ENCODE measurements around the gene TRIM69. TPM values are rescaled to one million over a fixed set of nuclear protein-coding genes. Genes with fewer than 3 reads are reported as not detected.

TRIM69 gene
- total and polyA plus RNA-seq, 12 donors: 25.2 to 146 (median 69.0) TPM

DNA sequence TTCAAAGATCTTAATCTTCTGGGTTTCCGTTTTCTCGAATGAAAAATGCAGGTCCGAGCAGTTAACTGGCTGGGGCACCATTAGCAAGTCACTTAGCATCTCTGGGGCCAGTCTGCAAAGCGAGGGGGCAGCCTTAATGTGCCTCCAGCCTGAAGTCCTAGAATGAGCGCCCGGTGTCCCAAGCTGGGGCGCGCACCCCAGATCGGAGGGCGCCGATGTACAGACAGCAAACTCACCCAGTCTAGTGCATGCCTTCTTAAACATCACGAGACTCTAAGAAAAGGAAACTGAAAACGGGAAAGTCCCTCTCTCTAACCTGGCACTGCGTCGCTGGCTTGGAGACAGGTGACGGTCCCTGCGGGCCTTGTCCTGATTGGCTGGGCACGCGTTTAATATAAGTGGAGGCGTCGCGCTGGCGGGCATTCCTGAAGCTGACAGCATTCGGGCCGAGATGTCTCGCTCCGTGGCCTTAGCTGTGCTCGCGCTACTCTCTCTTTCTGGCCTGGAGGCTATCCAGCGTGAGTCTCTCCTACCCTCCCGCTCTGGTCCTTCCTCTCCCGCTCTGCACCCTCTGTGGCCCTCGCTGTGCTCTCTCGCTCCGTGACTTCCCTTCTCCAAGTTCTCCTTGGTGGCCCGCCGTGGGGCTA lies 25.1 kb upstream of the TRIM69 start, which contains the start of the genes B2M and PATL2:
Gene B2M (plus strand): TSS at position 422 of the 647 bp plus-strand sequence. CDS start 30 bp downstream, at position 452.
Gene PATL2 (minus strand): TSS at position 228 of the 647 bp plus-strand sequence. CDS start 34,833 bp downstream, outside the sequence.
- 0 to 2% methylated on average over 37 of the region's 37 CpGs for WGBS, 2 donors
- H3K36me3 ChIP-seq: peaks cover 0 to 40% (median 9%) of the 10 kb centered on the region in 9 donors
- intact Hi-C loops (cut with DNase I): loop anchor here in 6 of 10 donors (1.0 to 2.0 kb wide), 7 partner anchors 17 to 48 kb away; partner anchors contain the start of gene SPG11 (in 2 of the 6)

DNA sequence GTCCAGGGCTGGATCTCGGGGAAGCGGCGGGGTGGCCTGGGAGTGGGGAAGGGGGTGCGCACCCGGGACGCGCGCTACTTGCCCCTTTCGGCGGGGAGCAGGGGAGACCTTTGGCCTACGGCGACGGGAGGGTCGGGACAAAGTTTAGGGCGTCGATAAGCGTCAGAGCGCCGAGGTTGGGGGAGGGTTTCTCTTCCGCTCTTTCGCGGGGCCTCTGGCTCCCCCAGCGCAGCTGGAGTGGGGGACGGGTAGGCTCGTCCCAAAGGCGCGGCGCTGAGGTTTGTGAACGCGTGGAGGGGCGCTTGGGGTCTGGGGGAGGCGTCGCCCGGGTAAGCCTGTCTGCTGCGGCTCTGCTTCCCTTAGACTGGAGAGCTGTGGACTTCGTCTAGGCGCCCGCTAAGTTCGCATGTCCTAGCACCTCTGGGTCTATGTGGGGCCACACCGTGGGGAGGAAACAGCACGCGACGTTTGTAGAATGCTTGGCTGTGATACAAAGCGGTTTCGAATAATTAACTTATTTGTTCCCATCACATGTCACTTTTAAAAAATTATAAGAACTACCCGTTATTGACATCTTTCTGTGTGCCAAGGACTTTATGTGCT lies 24.5 kb upstream of the TRIM69 start:
- WGBS, 2 donors: 1% methylated on average over 46 of the region's 46 CpGs
- Histone ChIP-seq H3K36me3 (peaks cover 0 to 46% (median 15%) of the 10 kb centered on the region in 9 donors), H3K4me3 (peak overlapping the region; percentile 80 to 99 (median 91)), H3K4me1 (peaks cover 5 to 52% (median 37%) of the 10 kb centered on the region in 9 donors), H3K27me3 (no peaks in the 10 kb centered on the region), H3K9me3 (no peaks in the 10 kb centered on the region), H3K27ac (peak overlapping the region; percentile 95 to 100 (median 99))
- peak; percentile 52 to 82 (median 65) for ATAC-seq
- peak in 1 of 2 donors; percentile 51 for DNase-seq
- TF ChIP-seq, protein P1, sequence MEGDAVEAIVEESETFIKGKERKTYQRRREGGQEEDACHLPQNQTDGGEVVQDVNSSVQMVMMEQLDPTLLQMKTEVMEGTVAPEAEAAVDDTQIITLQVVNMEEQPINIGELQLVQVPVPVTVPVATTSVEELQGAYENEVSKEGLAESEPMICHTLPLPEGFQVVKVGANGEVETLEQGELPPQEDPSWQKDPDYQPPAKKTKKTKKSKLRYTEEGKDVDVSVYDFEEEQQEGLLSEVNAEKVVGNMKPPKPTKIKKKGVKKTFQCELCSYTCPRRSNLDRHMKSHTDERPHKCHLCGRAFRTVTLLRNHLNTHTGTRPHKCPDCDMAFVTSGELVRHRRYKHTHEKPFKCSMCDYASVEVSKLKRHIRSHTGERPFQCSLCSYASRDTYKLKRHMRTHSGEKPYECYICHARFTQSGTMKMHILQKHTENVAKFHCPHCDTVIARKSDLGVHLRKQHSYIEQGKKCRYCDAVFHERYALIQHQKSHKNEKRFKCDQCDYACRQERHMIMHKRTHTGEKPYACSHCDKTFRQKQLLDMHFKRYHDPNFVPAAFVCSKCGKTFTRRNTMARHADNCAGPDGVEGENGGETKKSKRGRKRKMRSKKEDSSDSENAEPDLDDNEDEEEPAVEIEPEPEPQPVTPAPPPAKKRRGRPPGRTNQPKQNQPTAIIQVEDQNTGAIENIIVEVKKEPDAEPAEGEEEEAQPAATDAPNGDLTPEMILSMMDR (IDR thresholded peaks at IDR 0.05): no peak
- intact Hi-C loops (cut with DNase I): loop anchor here in 7 of 10 donors (1.0 to 2.0 kb wide), 8 partner anchors 15 to 49 kb away; partner anchors contain the start of gene SPG11 (in 2 of the 7)

More for the DNA sequence above, 25.1 kb upstream of the TRIM69 start, which contains the start of the genes B2M and PATL2:
- no peaks in the 10 kb centered on the region for H3K27me3 ChIP-seq
- TF ChIP-seq, protein P1 (IDR thresholded peaks at IDR 0.05): peak in 3 of 9 donors; percentile 0 to 33 (median 31)
- peak; percentile 94 to 98 (median 96) for ATAC-seq
- H3K4me3 ChIP-seq: peak within 1 kb of the TSS; percentile 80 to 99 (median 91)
- H3K4me1 ChIP-seq: peaks cover 5 to 45% (median 31%) of the 10 kb centered on the region in 9 donors
- H3K9me3 ChIP-seq: no peaks in the 10 kb centered on the region
- peak; percentile 95 for DNase-seq
- peak within 1 kb of the TSS; percentile 95 to 100 (median 99) for H3K27ac ChIP-seq

DNA sequence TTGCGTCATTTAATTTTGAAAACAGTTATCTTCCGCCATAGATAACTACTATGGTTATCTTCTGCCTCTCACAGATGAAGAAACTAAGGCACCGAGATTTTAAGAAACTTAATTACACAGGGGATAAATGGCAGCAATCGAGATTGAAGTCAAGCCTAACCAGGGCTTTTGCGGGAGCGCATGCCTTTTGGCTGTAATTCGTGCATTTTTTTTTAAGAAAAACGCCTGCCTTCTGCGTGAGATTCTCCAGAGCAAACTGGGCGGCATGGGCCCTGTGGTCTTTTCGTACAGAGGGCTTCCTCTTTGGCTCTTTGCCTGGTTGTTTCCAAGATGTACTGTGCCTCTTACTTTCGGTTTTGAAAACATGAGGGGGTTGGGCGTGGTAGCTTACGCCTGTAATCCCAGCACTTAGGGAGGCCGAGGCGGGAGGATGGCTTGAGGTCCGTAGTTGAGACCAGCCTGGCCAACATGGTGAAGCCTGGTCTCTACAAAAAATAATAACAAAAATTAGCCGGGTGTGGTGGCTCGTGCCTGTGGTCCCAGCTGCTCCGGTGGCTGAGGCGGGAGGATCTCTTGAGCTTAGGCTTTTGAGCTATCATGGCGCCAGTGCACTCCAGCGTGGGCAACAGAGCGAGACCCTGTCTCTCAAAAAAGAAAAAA lies 23.9 kb upstream of the TRIM69 start:
- peak; percentile 57 to 83 (median 71) for ATAC-seq
- peaks cover 0 to 52% (median 22%) of the 10 kb centered on the region in 9 donors for H3K36me3 ChIP-seq
- 12 to 19% methylated on average over 24 of the region's 24 CpGs for WGBS, 2 donors
- TF ChIP-seq, protein P1 (IDR thresholded peaks at IDR 0.05): no peak
- H3K4me3 ChIP-seq: peak overlapping the region; percentile 80 to 99 (median 91)
- peaks cover 5 to 58% (median 41%) of the 10 kb centered on the region in 9 donors for H3K4me1 ChIP-seq
- H3K27me3 ChIP-seq: no peaks in the 10 kb centered on the region
- DNase-seq: peak; percentile 45 to 92
- H3K9me3 ChIP-seq: no peaks in the 10 kb centered on the region
- H3K27ac ChIP-seq: peak overlapping the region; percentile 95 to 100 (median 99)
- intact Hi-C loops (cut with DNase I): loop anchor here in 2 of 10 donors (2.0 kb wide), 2 partner anchors 14 to 16 kb away; no protein-coding TSS in a partner anchor

Measured in heart right ventricle (tissue), 16 donors.